NOMO-1 treated with DMSO at 0.1 percent for 48 hours (cell line): Measurements from ENCODE around the gene PIP.
"Not testable (repeated sequence)": the region's sequence is repeated elsewhere in the genome, so short reads cannot be mapped to it uniquely, and the experiment has no call there.

Source experiments
- DNase-seq: peaks from one replicate; lab custom pipeline; 2025; ENCODE audit not compliant: unreplicated experiment; lab: John Stamatoyannopoulos, UW

Gene PIP

DNA sequence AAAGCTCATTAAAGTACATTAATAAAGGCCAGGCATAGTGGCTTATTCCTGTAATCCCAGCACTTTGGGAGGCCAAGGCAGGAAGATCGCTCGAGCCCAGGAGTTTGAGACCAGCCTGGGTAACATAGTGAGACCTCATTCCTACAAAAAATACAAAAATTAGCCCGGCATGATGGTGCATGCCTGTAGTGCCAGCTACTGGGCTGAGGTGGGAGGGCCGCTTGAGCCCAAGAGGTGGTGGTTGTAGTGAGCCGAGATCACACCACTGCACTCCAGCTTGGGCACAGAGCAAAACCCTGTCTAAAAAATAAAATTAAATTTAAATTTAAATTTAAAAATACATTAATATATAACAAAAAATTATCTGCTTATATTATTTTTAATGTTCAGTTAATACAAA, 44.3 kb downstream of the PIP start:
- no peak for DNase-seq

DNA sequence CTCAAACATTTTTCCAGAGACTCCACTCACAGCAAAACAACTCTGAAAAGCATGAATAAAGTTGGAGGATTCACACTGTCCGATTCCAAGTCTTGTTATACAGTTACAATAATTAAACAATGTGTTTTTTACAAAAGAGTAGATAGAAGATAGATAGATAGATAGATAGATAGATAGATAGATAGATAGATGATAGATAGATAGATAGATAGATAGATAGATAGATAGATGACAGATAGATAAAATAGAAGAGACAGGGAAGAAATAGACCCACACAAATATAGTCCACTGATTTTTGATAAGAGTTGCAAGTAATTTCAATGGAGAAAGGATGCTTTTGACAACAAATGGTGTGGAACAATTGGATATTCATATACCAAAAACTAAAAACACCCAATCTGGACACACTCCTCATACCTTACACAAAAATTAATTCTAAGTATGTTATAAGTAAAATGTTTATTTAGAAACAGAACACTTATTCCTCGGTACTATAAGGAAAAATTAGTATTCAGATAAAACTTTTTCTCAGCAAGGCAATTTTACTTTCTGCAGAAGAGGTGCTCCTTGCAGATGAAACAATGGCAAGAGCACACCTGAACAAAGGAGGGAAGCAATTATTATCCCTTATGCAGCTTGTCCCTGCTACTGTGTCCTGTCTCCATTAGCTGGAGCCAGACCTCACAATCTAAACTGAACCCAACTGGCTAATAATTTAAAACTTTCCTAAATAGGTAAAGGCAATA, 45.7 kb downstream of the PIP start:
- no peak for DNase-seq

DNA sequence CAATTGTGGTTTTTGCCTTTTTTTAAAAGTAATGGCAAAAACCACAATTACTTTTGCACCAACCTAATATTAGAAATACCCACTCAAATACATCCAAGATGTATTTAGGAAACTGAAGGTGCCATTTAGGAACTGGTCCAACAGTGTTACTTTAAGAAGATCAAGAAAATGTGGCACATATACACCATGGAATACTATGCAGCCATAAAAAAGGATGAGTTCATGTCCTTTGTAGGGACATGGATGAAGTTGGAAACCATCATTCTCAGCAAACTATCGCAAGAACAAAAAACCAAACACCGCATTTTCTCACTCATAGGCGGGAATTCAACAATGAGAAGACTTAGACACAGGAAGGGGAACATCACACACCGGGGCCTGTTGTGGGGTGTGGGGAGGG, 48.9 kb downstream of the PIP start:
- DNase-seq, result not testable (repeated sequence)

DNA sequence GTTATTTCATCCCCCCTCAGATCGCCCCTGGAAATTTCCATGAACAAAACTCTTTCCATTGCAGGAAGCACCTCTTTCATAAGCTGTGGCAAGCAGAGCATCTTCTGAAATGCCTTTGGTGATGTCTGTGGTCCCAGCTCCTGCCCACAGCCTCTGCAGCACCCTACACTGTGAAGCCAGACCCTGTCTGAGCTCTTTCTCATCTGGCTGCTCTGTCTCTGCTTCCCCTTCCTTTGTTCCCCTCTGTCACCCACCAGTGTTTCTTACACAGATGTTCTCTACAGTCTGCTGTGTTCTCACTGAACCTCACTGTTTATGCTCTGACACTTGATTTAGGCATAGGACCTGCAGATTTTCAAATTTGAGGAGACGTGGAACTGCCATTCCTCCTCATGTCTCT, 49.5 kb downstream of the PIP start:
- no peak for DNase-seq

DNA sequence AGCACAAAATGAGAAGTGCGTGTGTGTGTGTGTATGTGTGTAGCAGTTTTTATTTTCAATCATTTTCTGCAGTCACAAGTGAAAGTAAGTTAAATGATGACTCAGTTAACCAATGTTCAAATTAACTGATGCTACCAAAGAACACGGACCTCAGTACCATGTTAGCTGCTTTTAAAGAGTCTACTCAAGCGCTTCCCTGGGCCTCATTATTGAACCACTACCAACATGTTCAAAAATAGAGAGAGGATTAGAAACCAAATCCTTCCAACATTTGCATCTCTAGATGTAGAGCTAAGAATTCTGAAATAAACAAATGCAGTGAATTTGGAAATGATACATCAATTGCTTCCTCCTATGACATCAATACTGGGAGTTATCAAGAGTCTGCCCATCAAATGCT, 51.1 kb downstream of the PIP start, which contains the start of gene TAS2R39:
TSS of gene TAS2R39 (plus strand) at position 396 of the 400 bp plus-strand sequence. CDS start at position 396, 0 bp downstream.
- DNase-seq, result no peak

DNA sequence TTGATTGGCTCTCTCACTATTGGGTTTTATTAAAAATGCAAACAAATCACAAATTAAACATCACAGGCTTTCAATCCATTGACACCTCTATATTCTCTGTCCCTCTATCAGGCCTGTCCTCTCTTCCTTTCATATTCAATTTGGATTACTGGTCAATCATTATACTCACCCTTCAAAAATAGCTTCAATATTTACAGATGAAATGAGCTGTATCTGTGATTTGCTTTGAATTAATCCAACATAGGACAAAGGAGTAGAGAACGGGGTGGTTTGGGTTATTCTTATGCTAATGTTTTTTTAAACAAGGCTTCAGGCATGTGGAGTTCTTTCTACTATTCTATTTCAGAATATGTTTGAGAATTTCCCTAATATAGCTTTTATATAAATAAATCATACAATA, 53.7 kb downstream of the PIP start:
- DNase-seq, result no peak

DNA sequence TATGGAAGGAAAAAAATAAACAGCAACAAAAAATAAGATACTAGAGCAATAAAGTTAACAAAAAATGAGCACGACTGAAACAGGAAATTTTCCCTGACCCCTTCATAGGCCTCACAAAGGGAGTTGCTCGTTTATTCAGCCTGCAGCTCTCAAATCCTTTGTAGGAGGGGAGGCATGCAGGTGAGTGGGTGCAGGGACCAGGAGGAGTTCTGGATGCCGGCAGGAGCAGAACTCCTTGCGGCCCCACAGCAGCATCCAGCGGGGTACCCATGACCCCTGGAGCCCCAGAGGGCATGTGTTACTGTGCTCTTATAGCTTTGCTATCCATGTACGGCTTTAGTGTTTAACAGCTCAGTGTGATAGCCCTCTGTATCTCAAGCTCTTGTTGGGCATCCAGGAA, 57.1 kb downstream of the PIP start:
- DNase-seq, result no peak
